HG03045 (cell line): Measurements from ENCODE around the gene PDHB.
"Not testable (repeated sequence)": the region's sequence is repeated elsewhere in the genome, so short reads cannot be mapped to it uniquely, and the experiment has no call there.

ENCODE experiments used
- ATAC-seq: cut with Tn5 transposase; IDR thresholded peaks from one replicate; pipeline ENCODE4 v1.9.1; 2021; ENCODE audit warnings: mild to moderate bottlenecking, moderate library complexity; ENCODE audit not compliant: unreplicated experiment

PDHB gene

DNA sequence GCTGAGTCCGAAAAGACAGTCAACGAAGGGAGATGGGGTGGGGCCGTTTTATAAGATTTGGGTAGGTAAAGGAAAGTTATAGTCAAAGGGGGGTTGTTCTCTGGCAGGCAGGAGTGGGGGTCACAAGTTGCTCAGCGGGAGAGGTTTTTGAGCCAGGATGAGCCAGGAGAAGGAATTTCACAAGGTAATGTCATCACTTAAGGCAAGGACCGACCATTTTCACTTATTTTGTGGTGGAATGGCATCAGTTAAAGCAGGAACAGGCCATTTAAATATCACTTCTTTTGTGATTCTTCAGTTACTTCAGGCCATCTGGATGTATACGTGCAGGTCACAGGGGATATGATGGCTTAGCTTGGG, 7.3 kb upstream of the PDHB start:
- not testable (repeated sequence) for ATAC-seq

DNA sequence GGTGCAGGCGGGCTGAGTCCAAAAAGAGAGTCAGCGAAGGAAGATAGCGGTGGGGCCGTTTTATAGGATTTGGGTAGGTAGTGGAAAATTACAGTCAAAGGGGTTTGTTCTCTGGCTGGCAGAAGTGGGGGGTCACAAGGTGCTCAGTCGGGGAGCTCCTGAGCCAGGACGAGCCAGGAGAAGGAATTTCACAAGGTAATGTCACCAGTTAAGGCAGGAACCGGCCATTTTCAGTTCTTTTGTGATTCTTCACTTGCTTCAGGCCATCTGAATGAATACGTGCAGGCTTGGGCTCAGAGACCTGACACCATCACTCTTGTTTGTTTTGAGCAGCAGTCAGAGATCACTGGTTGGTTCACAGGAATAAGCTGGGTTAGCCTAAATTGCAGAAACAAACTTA, 3.6 kb upstream of the PDHB start:
- ATAC-seq, result not testable (repeated sequence)

DNA sequence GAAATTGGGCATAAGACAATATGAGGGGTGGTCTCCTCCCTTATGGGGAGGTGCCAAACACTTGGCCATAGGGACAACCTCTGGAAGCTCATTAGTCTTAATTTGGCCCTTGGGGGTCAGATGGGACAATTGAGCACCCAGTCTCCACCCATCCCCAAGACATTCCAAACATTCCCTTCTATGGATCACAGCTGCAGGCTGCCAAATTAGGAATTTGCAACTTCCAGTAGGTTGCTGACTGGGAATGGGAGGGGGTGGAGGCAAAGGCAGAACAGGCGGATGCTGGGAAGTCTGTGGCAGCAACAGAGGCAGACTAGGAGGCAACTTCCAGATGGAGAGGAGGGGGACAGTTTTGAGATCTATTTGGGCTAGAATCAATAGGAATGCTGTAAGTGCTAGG, 1.4 kb upstream of the PDHB start:
- ATAC-seq, result no peak

DNA sequence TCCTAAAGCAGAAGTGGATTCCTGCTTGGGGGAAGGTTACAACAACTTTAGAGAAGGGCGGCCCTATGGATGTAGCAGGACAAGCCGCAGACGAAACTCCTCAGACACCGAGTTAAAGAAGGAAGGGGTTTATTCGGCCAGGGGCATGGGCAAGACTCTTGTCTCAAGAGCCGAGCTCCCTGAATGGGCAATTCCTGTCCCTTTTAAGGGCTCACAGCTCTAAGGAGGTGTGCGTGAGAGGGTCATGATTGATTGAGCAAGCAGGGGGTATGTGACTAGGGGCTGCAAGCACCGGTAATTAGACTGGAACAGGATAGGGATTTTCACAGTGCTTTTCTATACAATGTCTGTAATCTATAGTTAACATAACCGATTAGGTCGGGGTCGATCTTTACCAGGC, 879 bp upstream of the PDHB start:
- ATAC-seq, result no peak

DNA sequence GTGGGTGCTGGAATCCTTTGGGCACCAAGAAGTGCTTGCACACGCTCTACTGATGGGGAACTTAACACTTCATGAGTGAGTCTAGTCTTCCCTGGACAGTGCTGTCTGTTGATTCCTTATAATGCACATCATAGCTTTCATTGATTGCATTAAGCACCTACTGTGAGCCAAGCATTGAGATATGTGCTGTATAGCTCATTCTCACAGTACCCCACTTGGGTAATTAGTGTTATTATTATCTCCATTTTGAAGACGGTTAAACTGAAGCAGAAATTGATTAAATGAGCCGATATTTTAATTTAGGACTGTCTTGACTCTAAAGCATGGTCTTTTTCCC, 504 bp upstream of the PDHB start:
- ATAC-seq, result no peak

DNA sequence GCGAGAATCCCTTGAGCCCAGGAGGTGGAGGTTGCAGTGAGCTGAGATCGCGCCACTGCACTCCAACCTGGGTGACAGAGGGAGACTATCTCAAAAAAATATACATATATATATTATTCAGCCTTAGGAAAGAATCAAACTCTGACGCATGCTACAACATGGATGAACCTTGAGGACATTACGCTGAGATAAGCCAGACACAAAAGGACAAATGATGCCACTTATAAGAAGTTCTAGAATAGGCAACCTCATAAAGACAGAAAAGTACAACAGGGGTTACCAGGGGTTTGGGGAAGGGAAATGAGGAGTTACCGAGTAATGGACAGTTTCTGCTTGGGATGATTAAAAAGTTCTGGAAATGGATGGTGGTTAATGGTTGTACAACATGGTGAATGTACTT, 727 bp downstream of the PDHB start:
- no peak for ATAC-seq

DNA sequence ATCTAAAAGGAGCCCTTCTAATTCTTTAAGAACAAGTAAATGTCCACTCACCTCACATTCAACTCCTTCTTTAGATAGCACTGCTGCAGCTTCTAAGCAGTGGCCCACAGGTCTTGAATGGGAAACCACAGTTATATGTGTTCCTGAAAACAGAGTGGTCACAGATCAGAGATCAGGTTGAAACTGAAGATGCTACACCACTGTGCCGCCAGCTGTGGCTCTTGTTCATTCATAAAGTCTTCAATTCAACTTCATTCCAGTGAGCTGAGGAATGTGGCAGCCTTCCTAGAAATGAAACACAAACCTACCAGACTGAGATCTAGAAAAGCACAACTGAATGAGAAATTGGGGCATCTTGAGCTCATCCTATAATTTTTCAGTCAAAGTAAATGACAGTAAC, 4.0 kb downstream of the PDHB start:
- ATAC-seq, result no peak

DNA sequence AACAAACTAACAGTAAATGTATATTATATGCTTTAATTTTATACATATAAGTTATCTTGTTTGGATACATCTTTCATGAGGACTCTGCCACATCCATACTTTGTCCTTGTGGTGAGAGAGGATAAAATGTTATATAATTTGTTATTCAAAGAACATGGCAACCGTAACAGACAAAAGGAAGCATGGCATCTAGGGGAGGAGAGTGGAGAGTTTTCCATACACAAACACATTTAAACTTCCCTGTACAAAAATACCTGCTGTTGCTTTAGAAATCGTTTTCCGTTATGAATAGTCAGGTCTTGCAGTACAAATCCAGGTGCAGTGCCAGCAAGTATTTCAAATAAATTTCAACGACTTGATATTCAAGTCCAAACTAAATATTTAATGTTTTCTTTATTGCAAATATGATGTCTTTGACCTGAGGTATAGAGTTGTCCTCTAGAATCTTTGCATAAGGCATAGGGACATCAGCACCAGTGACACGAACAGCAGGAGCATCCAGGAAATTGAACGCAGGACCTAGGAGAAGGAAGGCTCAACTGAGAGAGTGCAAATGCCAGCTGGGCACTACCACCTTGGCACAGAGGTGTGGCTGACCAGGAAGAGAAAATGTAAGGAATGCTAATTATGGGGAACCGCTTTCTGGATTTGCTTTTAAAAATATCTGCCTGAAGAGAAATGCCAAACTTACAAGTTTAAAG, 5.8 kb downstream of the PDHB start:
- no peak for ATAC-seq

DNA sequence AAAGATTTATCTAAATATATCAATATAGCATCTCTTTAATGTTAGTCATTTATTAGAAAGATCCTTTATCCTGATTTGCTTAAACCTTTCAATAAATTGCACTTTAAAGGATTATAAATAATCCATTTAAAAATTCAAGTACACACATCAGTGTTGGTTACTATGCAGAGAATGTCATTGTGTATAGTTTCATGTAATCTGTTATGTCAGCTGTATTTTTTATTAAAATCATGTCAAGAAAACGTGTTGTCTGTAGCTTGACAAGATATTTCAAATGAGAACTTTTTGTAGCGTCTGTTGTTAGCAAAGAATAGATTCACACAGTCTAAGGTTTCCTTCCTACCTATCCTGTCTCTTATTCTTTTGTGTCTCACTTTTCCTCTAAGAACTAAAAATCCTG, 7.8 kb downstream of the PDHB start:
- ATAC-seq, result no peak

DNA sequence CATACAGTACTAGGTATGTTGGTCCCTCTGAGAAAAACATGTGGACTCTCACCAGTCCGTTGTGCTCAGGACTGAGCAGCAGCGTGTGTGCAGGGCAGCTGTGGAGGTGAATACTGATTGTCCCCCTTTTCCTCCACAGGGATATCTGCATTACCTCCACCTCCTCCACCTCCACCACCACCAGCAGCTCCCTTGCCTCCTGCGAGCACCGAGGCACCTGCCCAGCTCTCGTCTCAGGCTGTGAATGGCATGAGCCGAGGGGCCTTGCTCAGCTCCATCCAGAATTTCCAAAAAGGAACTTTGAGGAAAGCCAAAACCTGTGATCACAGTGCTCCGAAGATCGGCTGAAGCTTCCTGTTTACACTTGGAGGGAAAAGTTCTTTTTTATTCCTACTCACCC, 9.0 kb downstream of the PDHB start:
- ATAC-seq, result no peak

DNA sequence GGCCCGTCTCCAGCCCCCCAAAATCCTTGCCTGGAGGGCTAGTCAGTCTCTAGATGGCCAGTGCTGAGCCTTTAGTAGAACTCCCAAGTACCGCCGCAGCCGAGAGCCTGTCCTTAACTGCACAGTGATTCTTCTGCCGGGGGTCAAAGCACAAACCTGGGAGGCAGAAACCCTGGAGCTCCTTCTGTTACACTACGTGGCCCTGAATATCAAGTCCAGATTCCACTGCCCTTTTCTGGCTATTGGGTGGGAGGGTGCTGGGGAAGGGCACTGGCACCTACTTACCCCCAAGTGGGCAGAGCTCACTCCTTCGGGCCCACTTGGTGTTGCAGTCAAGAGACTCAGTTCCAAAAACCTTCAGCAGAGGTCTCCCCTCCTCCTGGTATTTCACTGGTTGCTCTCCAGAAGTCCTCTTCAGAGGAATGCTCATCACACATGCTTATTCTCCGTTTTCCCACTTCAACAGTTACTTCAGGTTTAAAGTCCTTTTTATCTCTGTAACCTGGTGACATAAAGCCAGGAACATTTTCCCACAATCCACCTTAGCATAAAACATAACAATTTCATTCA, 10.8 kb downstream of the PDHB start:
- no peak for ATAC-seq

DNA sequence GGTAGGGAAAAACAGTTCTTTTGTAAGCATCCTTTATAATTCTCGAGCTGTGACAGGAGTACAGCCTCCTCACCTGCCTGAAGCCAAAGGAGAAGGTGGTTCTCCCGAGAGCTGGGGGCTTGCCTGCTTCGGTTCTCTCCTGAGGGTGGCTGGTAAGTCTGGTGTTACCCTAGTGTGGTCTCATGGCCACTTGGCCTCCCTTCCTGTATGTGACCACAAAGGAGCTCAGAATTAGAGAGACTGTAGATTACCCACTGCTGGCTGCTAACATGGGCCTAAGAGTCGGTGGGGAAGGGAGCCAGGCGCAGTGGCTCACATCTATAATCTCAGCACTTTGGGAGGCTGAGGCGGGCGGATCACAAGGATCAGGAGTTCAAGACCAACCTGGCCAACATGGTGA, 12.6 kb downstream of the PDHB start:
- ATAC-seq, result no peak

DNA sequence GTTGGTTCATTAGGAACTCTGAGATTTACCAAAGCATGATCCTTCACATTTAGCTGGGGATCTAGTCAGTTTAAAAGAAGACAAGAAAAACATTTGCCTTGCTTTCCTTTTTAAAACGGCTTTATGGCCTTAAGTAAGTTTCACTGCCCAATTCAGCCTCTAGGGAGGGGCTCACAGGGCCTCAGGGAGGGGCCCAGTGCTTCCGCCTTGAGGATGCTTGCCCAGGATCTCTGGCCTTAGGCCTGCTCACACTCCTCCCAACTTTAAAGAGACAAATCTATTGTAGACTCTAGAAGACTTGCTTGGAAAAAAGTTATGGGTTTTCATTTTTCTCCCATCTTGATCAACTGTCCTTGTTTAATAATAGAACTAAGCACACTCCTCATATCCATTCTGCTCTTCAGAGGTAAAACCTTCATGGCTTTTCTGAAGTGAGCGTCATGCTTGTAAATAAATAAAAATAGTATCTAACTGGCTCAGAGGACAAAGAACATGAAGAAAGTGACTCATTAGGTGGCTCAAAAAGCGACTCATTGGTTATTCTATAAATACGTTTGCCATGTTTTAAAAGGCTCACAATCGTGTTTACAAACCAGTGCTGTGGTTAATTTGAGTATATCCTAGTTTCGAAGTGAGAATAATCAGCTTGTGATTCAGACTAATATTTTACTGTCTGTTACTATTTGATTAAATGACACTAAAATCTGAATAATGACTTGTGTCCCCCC, 13.7 kb downstream of the PDHB start:
- ATAC-seq, result peak; percentile 61

DNA sequence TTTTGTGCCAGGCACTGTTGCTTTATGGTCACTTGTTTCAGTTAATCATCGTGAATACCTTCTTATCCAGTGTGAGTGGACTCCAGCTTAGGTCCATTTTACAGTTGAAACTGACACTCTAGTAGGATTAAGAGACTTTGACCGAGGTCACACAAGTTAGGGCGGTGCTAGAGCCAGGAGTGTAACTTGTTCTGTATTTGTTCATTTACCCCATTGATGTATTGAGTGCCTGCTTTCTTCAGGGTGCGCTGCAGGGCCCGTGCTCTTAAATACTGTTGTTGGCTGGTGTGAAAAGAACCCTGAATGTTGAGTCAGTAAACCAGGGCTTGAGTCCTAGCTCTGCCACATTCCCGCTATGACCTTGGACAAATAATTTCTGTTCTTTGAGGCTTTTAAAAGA, 15.4 kb downstream of the PDHB start:
- ATAC-seq, result no peak

DNA sequence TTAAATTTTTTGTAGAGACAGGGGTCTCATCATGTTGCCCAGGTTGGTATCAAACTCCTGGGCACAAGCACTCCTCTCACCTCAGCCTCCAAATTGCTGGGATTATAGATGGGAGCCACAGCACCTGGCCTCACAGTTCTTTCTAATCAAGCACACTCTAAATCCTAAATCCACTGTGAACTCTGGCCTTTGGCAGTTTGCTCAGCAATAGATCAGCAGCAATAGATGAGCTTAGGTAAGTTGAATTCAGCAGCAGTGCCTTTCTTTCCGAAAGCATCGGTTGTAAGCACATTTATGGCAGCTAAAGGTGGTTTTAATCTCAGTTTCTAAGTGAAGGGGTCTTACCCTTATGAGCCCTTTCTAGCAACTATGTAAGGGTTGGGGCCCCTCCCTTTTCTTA, 16.6 kb downstream of the PDHB start:
- ATAC-seq, result no peak

DNA sequence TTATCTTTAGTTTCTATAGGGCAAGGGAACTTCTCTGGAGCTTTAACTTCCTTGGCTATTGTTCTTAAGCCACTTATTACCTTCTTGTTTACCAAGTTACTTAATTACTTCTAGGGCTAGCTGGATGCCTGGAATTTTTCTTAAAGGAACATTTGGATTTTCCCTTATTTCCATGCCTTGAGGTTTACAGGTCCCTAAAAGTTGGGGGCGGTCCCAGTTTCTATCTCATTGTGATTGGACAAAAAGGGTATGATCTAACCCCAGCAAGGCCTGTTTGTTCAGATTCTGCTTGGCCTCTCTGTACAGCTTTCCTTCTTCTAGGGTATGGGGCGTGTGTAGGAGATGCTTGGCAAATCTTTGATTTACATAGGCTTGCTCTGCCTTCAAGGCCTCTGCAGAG, 17.4 kb downstream of the PDHB start:
- ATAC-seq, result no peak

DNA sequence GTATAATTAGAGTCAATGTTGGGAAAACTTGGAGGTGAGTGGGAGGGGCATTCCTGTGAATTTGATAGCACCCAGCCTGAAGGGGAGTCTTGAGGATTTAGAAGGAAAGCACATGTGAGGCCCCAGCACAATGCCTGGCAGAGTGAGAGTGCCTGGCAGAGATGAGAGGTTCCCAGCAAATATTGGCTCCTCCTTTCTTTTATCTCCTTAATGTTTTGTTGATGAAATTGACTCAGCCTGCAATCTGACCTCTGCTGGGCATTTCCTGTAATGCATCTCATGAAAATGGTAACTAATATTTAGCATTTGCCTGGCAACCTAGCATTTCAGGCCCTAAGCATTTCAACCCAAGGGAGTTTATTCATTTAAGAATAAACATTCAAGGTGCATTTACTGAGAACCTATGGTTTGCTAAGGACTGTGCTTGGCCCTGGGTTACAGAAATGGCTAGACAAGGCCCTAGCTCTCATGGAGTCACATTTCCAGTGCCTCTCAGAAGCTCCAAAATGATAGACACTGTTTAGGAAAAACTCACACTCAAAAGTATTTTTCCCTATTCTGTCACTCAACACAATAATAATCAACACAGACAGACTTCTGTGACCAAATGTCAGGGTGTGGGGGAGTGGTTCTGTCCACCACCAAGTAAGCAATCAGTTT, 19.0 kb downstream of the PDHB start:
- no peak for ATAC-seq

DNA sequence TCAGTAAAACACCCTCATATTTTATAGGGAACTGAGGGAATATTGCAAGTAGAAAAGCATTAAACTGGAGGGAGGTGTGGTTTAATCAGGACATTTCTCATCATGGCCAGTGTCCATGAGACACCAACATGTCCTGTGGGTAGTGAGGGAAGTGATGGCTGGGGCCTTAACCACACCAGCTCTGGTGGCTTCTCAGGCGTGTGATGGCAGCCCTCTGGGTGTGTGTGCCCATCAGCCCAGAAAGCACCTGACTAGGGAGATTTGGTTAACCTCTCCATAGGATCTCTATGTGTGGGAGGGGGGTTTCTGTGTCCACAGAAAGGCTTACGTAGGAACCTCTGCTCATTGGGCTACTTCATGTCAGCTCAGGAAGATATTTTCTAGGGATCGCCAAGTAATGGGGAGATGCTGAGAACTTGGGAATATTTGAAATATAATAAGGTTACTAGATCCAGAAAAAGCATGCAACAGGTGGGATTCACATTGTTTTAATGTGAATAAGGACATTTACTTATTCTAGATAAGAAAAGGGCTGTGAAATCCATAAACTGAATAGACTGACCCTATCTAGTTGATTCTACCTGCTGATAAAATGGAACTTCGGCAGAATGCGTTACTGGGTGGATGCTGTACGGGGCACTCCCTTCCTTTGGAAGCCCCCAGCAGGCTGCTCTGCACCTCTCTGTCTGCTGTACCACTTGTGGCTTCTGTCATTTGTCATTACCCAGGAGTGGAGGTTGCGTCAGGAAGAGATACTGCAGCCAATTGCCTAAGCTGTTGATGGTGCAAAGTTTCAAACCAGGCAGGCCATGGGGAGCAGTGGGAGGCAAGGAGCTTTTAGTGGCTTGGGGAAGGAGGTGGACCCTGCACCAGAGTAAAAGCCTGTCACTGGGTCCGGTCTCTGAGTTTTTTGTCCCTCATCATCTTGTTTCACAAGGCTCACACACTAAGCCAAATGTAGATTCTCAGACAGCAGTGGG, 21.5 kb downstream of the PDHB start:
- no peak for ATAC-seq

DNA sequence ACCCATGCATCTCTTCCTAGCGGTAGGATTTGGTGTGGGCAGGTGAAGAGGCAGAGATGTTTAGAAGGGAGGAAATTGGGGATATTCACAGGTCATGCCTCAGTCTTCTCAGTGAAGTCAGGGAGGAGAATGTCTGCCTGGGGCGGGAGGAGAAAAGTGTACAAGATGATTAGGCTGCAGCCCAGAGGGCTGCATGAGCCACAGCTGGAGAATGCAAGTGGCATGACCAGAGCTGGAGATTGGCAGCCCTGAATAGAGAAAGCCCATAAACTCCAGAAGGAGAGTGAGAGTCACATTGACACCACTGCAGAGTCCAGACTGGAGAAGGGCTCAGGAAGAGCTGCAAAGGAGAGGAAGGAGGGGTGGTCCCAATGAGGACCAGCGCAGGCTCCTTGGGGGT, 22.6 kb downstream of the PDHB start:
- ATAC-seq, result no peak

DNA sequence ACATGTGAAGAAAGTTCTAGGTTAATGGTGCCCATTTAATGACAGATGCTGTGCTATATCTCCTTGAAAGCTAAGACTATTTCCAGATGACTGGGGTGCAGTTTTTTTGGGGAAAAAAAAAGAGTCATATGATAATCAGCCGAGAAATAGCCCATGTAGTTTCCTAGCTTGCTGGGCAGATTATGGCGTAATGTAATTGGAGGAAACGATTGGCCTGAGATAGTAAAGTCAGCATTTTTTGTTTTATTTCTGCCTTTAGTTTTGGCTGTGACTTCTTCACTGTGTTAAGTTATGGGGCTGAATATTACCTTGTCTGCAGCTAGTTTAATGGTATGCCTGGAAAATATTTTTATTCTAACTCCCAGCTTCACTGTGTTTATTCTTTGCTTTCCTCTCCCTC, 24.0 kb downstream of the PDHB start:
- ATAC-seq, result no peak

DNA sequence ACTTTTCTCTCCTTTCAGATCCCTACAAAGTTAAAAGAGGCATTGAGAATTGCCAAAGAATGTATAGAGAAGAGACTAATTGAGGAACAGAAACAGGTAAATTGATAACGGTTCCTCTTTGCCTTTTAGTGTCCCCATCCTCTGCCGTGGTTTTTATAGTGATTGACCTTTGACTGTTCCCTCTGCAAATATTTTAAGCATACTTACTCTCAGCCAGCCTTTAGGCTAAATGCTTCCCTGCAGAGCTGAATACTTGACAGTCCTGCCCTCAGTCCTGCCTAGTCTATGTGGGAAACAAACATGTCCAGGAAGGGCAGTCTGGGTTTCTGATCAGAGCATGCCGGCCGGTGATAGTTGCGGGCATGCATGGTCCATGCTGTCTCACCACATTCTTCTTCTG, 24.7 kb downstream of the PDHB start:
- no peak for ATAC-seq
